Gastrocnemius medialis (tissue), 4 donors: Measurements from ENCODE around the gene PDLIM1.

ENCODE experiments used
- CTCF ChIP-seq, 5 experiments: fragments of 450-650 bp in 3 of 5; fragments of 200-600 bp in 2 of 5; sonication (generic) in 2 of 5; IDR thresholded peaks in 4 of 5; conservative IDR thresholded peaks in 1 of 5; 1 replicate in 4 of 5; 2 replicates in 1 of 5; pipeline ENCODE4 v1.5.1; 2016 to 2019; ENCODE audit warnings: antibody characterized with exemption in 5 of 5, mild to moderate bottlenecking in 3 of 5, moderate library complexity in 3 of 5
- POLR2A ChIP-seq, 2 donors: fragments of 450-650 bp; IDR thresholded peaks; one replicate each; pipeline ENCODE4 v1.6.1; 2017; ENCODE audit warnings: antibody characterized with exemption in 2 of 2, mild to moderate bottlenecking in 2 of 2, moderate library complexity in 2 of 2

GRCh38 chr10:95319239-95319638, 28.4 kb upstream of the PDLIM1 start:
- TF ChIP-seq CTCF (IDR thresholded peaks at IDR 0.05 in 4 of 5, conservative IDR thresholded peaks at IDR 0.05 in 1 of 5) (no peak), POLR2A (IDR thresholded peaks at IDR 0.05) (no peak)
